Transverse colon (tissue), 3 donors: ENCODE results near the gene PTPN4.

Source experiments
- POLR2A ChIP-seq: fragments of 450-650 bp; IDR thresholded peaks from one replicate; pipeline ENCODE4 v1.6.1; 2016; ENCODE audit warnings: antibody characterized with exemption, mild to moderate bottlenecking, moderate library complexity
- TF ChIP-seq, protein P1 (sequence below), 5 experiments: fragments of 200-600 bp in 3 of 5; fragments of 450-650 bp in 2 of 5; sonication (generic) in 3 of 5; IDR thresholded peaks; 1 replicate in 2 of 5; 2 replicates in 3 of 5; pipeline ENCODE4 v1.5.1; 2016 to 2017; ENCODE audit warnings: antibody characterized with exemption in 5 of 5, inconsistent platforms in 3 of 5, mild to moderate bottlenecking in 2 of 5, moderate library complexity in 1 of 5

GRCh38 chr2:119809339-119810048, 49.8 kb downstream of the PTPN4 start:
- TF ChIP-seq, protein P1, sequence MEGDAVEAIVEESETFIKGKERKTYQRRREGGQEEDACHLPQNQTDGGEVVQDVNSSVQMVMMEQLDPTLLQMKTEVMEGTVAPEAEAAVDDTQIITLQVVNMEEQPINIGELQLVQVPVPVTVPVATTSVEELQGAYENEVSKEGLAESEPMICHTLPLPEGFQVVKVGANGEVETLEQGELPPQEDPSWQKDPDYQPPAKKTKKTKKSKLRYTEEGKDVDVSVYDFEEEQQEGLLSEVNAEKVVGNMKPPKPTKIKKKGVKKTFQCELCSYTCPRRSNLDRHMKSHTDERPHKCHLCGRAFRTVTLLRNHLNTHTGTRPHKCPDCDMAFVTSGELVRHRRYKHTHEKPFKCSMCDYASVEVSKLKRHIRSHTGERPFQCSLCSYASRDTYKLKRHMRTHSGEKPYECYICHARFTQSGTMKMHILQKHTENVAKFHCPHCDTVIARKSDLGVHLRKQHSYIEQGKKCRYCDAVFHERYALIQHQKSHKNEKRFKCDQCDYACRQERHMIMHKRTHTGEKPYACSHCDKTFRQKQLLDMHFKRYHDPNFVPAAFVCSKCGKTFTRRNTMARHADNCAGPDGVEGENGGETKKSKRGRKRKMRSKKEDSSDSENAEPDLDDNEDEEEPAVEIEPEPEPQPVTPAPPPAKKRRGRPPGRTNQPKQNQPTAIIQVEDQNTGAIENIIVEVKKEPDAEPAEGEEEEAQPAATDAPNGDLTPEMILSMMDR (IDR thresholded peaks at IDR 0.05) = no peak
- TF ChIP-seq POLR2A = no peak
